Measurements from ENCODE around the gene CCDC13.
A peak's percentile ranks its signal among the peaks of the same experiment; 100 is the strongest.

The CCDC13 gene

DNA sequence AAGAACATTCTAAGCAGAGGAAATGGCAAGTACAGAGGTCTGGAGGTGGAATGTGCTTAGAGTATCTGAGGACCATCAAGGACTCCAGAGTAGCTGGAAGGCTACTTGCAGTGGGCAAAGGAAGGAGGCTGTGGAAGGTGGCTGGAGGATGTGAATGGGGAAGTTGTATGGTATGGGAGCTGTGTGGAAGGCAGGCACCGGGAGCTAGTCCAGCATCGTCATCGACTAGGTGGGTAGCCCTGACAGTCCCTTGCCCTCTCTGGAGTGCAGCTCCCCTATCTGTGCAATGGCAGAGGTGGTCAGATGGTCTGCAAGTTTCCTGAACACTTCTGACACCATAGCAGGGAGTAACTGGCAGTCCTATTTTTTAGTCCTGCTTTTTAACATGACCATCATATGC is 19.3 kb downstream of the CCDC13 start:
- DNase-seq = no peak
- no peak for TF ChIP-seq POLR2A (IDR thresholded peaks at IDR 0.05; ENCODE audit: low read length)
- TF ChIP-seq GATA1 (IDR thresholded peaks at IDR 0.05; ENCODE audit: low read depth, low read length) = no peak

DNA sequence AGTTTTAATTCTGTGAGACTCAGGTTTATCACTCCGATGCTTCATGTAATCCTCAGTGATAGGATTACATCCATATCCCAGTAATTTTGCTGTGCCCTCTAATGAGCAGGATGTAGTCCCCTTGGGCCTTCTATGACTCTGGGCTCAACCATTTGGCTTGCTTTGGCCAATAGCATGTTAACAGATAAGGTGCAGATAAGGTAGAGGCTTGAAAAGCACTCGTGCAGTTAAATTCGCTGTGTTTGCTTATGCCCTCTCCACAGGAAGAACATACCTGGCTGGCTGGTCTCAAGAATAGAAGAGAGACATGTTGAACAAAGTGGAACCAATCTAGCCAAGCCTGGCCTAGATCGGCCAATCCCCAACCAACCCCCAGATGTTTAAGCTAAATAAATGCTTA is 20.1 kb downstream of the CCDC13 start:
- no peak for DNase-seq
- TF ChIP-seq GATA1 (IDR thresholded peaks at IDR 0.05; ENCODE audit: low read depth, low read length) = no peak
- no peak for TF ChIP-seq POLR2A (IDR thresholded peaks at IDR 0.05; ENCODE audit: low read length)

DNA sequence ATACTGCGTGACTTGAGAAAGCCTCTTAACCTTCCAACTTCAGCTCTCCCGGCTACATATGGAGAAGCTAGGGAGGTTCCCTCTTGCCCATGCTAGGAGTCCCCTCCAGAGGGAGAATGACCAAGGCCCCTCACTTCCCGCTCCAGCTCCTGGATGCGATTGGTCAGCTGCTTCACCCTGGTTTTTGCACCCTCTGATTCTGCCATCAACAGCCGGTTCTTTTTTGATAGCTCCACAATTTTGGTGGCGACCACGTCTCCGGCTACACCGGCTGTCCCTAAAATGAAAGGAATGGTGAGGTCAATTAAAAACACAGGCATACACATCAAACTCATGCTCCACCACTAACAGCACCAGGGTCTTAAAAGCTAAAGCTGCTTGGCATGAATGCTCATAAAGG is 20.6 kb downstream of the CCDC13 start:
- no peak for TF ChIP-seq POLR2A (IDR thresholded peaks at IDR 0.05; ENCODE audit: low read length)
- no peak for TF ChIP-seq GATA1 (IDR thresholded peaks at IDR 0.05; ENCODE audit: low read depth, low read length)
- DNase-seq = no peak

DNA sequence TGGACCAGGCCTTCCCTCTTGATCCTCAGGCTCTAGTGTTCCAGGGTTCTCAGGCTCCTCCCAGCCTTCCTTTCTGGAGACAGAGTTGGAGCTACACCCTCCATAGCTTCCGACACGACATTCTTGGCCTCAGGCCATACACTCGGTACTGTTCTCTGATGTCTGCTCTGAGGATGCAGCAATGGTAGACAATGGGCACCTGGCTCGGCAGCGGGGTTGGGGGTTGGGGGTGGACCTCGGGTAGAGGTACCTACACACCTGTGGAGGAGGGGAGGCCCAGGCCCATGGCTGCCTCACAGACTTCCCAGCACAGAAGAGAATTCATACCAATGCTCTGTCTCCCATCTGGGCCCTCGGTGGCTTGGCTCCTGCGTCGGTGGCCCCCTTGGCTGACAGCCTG is 21.4 kb downstream of the CCDC13 start:
- TF ChIP-seq GATA1 (IDR thresholded peaks at IDR 0.05; ENCODE audit: low read depth, low read length) = no peak
- no peak for TF ChIP-seq POLR2A (IDR thresholded peaks at IDR 0.05; ENCODE audit: low read length)
- no peak for DNase-seq

DNA sequence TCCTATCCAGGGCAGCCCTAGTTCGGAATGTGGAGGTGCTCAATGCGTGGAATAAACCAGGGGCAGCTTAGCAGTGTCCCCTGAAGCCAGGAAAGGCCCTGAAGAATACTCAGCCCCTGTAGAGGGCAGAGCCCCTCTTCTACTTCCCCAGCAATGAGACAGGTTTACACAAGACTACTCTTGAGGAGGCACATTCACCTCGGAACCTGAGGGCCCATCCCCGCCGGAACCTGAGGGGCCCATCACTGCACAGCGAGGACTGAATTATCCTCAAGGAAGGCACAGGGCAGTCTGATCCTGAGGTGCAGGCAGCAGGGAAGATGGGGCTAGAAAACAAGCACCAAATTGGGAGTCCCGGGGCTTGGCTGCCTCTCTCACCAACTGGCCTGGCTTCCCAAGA is 22.2 kb downstream of the CCDC13 start:
- no peak for DNase-seq
- TF ChIP-seq GATA1 (IDR thresholded peaks at IDR 0.05; ENCODE audit: low read depth, low read length) (no peak), POLR2A (IDR thresholded peaks at IDR 0.05; ENCODE audit: low read length) (no peak)

DNA sequence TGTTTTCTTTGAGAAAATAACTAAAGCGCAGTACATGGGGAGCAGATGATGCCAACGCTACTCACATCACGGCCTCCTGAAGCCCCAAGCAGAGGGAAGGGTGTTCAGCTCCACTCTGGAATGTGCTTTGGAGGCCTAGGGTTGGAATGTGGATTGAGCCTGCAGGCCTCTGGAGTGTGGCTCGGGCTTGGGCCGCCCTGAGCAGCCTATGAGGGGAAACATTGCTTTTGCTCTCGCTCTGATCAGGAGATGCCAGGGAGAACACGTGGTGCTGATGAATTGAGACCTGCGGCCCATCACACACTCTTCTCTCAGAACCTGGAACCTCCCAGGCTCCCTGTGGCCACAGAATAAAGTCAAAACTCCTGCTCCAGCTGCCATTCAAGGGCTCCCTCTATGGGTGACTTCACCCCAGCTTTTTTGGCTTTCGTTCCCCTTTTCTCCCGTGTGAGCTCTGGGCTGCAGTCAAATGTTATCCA is 23.3 kb downstream of the CCDC13 start:
- DNase-seq = peak in 1 of 2 experiments; percentile 14

DNA sequence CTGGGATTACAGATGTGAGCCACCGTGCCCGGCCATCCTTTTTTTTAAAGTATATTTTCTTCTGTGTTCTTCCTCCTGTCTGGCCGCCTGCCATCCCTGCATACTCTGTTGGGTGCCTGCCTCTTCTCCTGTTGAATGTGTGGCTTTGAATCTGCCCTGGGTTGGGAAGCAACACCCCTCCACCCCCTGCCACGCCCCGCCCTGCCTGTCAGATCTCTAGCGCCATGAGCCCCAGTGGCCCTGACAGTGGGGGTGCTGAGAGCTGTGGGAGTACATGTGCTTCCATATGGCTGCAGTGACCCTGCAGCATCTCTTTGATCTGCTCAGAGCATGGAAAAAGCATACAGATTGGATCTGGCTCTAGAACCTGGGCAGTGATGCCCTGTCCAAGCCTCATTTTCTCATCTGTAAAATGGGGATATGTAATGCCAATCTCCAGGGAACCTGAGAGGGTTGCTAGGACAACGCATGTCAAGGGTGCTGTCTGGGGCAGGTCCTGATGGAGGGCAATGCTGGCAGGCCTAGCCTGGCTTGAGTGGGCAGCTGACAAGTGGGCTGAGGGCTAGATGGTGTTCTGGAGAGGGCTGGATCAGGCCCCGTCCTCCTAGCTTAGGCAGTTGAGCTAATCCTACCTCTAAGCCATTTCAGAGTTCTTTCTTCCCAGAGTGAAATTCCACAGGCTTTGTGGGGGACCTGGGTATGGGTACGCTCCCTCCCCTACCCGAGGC is 23.9 kb downstream of the CCDC13 start:
- TF ChIP-seq POLR2A (IDR thresholded peaks at IDR 0.05; ENCODE audit: low read length) (no peak), GATA1 (IDR thresholded peaks at IDR 0.05; ENCODE audit: low read depth, low read length) (no peak)
- no peak for DNase-seq

More for the DNA sequence above, 23.3 kb downstream of the CCDC13 start:
- TF ChIP-seq POLR2A (IDR thresholded peaks at IDR 0.05; ENCODE audit: low read length) = no peak
- TF ChIP-seq GATA1 (IDR thresholded peaks at IDR 0.05; ENCODE audit: low read depth, low read length) = no peak

DNA sequence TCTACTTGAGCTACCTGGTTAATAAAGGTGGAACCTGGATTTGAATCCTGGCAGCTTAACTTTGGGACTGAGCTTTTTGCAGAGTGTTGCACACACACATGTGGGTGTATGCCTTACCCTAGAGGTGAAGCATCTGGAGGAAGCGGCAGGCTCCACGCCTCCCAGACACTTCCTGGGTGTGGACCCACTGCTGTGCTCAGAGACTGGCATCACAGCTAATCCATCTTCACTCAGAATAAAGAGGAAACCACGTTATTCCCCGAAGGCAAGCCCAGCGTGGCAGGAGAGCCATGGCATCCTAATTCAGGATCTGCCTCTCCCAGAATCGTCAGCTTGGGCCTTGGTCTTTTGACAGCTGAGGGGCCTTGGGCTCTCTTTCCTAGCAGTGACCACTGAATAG is 25.5 kb downstream of the CCDC13 start:
- TF ChIP-seq POLR2A (IDR thresholded peaks at IDR 0.05; ENCODE audit: low read length) (no peak), GATA1 (IDR thresholded peaks at IDR 0.05; ENCODE audit: low read depth, low read length) (no peak)
- DNase-seq = no peak

DNA sequence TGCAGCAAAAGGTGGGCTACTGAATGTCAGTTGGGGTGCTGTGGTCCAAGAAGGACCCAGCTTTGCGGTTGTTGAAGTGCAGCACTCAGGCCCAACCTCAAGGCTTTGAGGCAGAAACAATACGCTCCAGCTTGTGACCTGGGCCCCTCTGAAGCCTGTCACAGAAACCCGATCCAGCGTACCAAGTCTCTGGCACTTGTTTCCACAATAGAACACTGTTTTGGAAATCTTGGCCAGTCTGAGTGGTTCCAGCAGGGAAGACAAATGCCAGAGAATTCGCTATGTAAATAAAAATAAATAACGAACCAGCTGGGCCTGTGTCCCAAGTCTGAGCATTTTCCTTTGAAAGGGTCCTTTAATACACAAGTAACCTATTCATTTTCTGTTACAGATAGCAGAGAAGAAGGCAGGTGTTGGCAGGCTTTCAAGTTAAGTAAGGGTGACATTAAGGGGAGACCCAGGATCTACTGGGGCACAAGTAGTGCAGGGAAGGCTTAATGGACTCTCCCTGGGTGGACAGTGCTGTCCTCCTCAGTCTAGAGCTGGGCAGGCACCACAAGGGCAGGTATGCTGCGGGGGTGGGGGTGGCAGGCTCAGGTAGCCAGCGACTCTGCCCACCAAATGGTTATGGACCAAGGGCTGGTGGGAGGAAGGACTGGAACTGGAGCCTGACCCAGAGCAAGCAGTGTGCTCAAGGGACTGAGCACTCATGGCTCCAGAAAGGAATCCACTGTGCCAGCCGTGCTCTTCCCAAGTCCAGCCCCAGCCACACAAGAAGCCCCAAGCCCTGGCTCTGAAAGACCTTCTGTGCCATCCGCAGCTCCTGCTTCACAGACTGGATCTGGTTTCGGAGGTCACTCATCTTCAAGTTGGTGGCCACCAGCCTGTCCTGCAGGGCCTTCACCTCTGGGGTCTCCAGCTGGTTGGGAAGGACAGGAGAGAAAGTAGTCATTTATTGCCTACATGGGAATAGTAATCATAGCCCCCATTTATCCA is 26.3 kb downstream of the CCDC13 start:
- TF ChIP-seq POLR2A (IDR thresholded peaks at IDR 0.05; ENCODE audit: low read length) (no peak), GATA1 (IDR thresholded peaks at IDR 0.05; ENCODE audit: low read depth, low read length) (no peak)
- DNase-seq = no peak

DNA sequence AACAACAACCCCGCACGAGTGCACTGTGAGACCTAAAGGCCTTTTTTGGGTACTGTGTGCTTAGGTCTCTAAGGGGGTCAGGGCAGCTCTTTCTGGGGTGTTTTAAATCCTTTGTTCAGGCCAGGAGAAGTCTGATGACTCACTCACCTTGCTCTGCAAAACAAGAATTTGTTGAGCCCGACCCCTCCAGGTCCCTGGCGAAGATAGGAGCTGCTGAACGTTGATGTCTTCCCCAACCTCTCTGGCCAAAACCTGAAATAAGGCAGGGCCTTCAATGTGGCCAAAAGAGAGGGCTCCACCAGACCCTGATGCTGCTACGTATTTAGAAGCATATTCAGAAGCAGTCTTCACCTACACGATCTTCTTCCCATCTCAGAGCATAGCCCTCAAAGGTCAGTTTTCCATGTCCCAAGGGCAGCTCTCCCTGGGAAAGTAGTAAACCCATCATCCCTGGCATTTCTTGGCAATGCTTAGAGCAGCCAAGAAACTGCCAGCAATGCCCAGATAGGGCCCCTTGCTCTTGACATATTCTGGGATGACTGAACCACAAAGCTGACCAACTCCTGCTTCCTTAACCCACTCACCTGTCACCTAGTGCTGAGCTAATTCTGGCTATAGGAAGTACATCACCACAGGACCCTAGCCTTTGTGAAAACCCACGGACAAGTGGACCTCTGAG is 27.1 kb downstream of the CCDC13 start:
- no peak for DNase-seq
- TF ChIP-seq POLR2A (IDR thresholded peaks at IDR 0.05; ENCODE audit: low read length) = no peak
- no peak for TF ChIP-seq GATA1 (IDR thresholded peaks at IDR 0.05; ENCODE audit: low read depth, low read length)

DNA sequence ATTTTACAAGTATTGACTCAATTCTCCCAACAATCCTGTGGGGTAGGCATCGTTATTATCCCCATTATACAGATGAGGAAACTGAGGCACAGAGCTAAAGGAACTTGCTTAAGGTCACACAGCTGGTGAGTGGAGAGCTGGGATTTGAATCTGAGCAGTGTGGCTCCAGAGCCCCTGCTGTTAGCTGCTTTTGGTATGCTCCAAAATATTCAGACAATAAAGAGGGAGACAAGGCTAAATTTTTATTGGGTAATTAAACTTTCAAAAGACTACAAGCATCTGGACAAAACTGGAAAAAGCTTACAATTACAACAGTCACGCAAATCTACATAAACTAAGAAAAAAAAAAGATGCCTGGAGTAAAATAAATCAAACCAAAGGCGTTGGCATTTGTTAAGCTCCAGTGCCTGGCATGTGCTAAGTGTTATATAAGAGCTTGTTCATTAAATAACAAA is 27.7 kb downstream of the CCDC13 start:
- DNase-seq = no peak
- TF ChIP-seq POLR2A (IDR thresholded peaks at IDR 0.05; ENCODE audit: low read length) = no peak
- no peak for TF ChIP-seq GATA1 (IDR thresholded peaks at IDR 0.05; ENCODE audit: low read depth, low read length)

DNA sequence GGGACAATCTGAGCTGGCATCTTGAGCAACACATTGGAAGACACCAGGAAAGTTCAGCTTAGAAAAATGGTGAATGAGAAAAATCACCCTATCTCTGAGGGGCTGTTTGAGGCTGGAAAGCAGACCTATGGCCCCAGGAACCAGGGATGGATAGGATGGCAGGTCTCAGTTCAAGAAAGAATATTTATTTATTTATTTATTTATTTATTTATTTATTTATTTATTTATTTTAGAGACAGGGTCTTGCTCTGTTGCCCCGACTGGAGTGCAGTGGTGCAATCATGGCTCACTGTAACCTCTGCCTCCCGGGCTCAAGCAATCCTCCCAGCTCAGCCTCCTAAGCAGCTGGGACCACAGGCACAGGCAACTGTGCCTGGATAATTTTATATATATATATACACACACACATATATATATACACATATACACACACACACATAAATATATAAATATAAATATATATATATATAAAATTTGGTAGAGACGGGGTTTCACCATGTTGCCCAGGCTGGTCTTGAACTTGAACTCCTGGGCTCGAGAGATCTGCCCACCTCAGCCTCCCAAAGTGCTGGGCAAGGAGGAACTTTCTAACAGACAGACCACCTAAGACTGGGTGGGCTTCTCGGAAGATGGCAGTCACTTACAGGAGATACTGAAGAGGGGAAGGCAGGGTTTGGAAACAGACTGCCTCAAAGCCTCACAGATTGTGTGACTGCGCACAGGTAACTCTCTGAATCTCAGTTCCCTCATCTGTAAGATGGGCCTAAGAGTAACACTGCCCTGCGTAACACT is 29.7 kb downstream of the CCDC13 start:
- TF ChIP-seq GATA1 (IDR thresholded peaks at IDR 0.05; ENCODE audit: low read depth, low read length) = no peak
- no peak for TF ChIP-seq POLR2A (IDR thresholded peaks at IDR 0.05; ENCODE audit: low read length)
- no peak for DNase-seq

DNA sequence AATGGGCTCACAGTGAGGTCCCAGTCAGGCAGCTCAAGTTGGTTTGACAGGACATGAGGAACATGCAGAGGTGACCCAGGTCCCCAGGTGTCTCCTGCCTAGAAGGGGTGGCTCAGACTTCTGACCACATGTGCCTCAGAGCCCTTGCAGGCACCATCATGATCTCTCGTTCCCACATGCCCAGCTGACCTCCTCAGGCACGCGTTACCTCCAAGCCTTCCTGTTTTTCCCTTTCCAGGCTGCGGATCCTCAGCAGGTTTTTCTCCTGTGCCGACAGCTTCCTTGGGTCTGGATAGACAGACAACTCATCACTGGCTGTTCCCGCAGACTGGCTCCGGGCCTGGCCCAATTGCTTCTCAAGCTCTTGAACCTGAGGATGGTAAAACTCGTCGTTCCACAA is 30.4 kb downstream of the CCDC13 start:
- no peak for TF ChIP-seq POLR2A (IDR thresholded peaks at IDR 0.05; ENCODE audit: low read length)
- no peak for TF ChIP-seq GATA1 (IDR thresholded peaks at IDR 0.05; ENCODE audit: low read depth, low read length)

More for the DNA sequence above, 30.4 kb downstream of the CCDC13 start:
- no peak for DNase-seq

Data from erythroblast (primary cell).